DOHH2 (cell line): ENCODE measurements around the gene RAPGEF3.

ENCODE experiments used
- H3F3A ChIP-seq: fragments of 200-600 bp; sonication (generic), shearing (Covaris generic); 2 replicates; pipeline ENCODE4 v1.6.0; 2016; ENCODE audit warnings: antibody characterized with exemption, mild to moderate bottlenecking; ENCODE audit not compliant: control insufficient read depth, insufficient read depth
- H3K27ac ChIP-seq: fragments of 200-600 bp; sonication (generic); 2 replicates; pipeline ENCODE4 v1.5.1; 2014; ENCODE audit warnings: low read depth, mild to moderate bottlenecking, low read length, moderate library complexity
- H3K27me3 ChIP-seq: fragments of 200-600 bp; sonication (generic); 2 replicates; pipeline ENCODE4 v1.6.1; 2014; ENCODE audit warnings: mild to moderate bottlenecking, low read length, mixed read lengths; ENCODE audit not compliant: control insufficient read depth
- H3K36me3 ChIP-seq: fragments of 200-600 bp; sonication (generic); 2 replicates; pipeline ENCODE4 v1.6.1; 2014; ENCODE audit warnings: mild to moderate bottlenecking, low read length, moderate library complexity, mixed read lengths; ENCODE audit not compliant: control insufficient read depth
- H3K4me1 ChIP-seq: fragments of 200-600 bp; sonication (generic); 2 replicates; pipeline ENCODE4 v1.6.1; 2014; ENCODE audit warnings: mild to moderate bottlenecking, low read length, mixed read lengths; ENCODE audit not compliant: control insufficient read depth
- H3K4me2 ChIP-seq: fragments of 200-600 bp; sonication (generic); 2 replicates; pipeline ENCODE4 v1.6.0; 2014; ENCODE audit warnings: mild to moderate bottlenecking, low read length, moderate library complexity
- H3K4me3 ChIP-seq: fragments of 200-600 bp; sonication (generic); 2 replicates; pipeline ENCODE4 v1.5.1; 2014; ENCODE audit warnings: mild to moderate bottlenecking, low read length, mixed read lengths
- H3K79me2 ChIP-seq: fragments of 200-600 bp; sonication (generic); 2 replicates; pipeline ENCODE4 v1.6.1; 2014; ENCODE audit warnings: mild to moderate bottlenecking, low read length, mixed read lengths; ENCODE audit not compliant: control insufficient read depth
- H3K9me2 ChIP-seq: fragments of 200-600 bp; sonication (generic); replicated peaks from 2 replicates; pipeline ENCODE4 v1.6.1; 2014; ENCODE audit warnings: mild to moderate bottlenecking, low read length, mixed read lengths; ENCODE audit not compliant: control insufficient read depth
- H3K9me3 ChIP-seq: fragments of 200-600 bp; sonication (generic); 2 replicates; pipeline ENCODE4 v1.6.1; 2014; ENCODE audit warnings: antibody characterized with exemption, low read length, mixed read lengths; ENCODE audit not compliant: control insufficient read depth, insufficient read depth
- H4K20me1 ChIP-seq: fragments of 200-600 bp; sonication (generic); 2 replicates; pipeline ENCODE4 v1.6.0; 2014; ENCODE audit warnings: low read depth, mild to moderate bottlenecking, antibody characterized with exemption, low read length, moderate library complexity; ENCODE audit not compliant: control insufficient read depth, insufficient read depth
- EZH2phosphoT487 ChIP-seq: fragments of 200-600 bp; sonication (generic); IDR thresholded peaks from 2 replicates; pipeline ENCODE4 v1.6.1; 2017; ENCODE audit warnings: borderline replicate concordance, mild to moderate bottlenecking, antibody characterized with exemption, low read length, moderate library complexity, mixed read lengths
- TF ChIP-seq, protein P1 (sequence below): fragments of 200-600 bp; sonication (generic); IDR thresholded peaks from one replicate; pipeline ENCODE4 v1.5.1; 2014; ENCODE audit warnings: antibody characterized with exemption, mild to moderate bottlenecking, low read depth, low read length; ENCODE audit not compliant: poor library complexity, severe bottlenecking

Gene RAPGEF3

DNA sequence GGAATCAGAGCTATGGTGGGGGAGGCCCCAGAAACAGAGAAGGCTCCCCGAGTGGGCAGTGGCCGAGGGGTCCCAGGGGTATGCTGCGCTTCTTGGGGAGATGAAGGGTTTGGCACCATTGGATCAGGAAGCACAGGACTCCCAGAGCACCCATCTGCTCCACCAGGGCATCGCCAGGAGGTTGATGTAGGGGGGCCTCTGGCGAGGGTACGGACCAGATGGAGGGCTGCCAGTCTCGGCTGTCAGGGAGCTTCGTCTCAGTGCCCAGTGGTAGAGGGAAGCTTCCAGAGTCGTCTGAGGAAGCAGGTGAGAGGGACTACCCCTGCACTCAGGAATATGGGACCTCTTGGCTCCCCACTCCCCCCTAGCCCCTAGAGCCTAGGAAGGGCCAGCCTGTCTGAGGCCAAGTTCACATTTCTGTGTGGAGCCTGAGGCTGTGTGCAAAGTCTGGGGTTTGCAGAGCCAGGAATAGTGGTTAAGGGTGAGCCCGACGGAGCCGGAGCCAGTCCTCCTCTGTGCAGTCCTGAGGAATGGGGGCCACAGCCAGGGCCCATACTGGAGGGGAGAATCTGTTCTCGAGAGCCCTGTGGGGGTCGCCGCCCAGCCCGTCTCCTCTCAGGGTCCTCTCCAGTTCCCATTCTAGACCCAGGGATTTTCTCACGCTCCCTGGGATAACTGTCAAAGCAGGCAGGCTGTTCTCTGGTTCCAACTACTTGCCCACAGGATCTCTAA lies 24.5 kb upstream of the RAPGEF3 start:
- Histone ChIP-seq H3K4me3 (no peak overlapping the region), H3K4me1 (peaks cover 13% of the 10 kb centered on the region), H4K20me1 (no peaks in the 10 kb centered on the region), H3K9me3 (no peaks in the 10 kb centered on the region), H3K36me3 (peaks cover 67% of the 10 kb centered on the region), H3F3A (peaks cover 10% of the 10 kb centered on the region), H3K79me2 (no peaks in the 10 kb centered on the region), H3K27me3 (no peaks in the 10 kb centered on the region), H3K4me2 (no peak overlapping the region), H3K27ac (no peak overlapping the region), H3K9me2 (no peaks in the 10 kb centered on the region)
- TF ChIP-seq, protein P1, sequence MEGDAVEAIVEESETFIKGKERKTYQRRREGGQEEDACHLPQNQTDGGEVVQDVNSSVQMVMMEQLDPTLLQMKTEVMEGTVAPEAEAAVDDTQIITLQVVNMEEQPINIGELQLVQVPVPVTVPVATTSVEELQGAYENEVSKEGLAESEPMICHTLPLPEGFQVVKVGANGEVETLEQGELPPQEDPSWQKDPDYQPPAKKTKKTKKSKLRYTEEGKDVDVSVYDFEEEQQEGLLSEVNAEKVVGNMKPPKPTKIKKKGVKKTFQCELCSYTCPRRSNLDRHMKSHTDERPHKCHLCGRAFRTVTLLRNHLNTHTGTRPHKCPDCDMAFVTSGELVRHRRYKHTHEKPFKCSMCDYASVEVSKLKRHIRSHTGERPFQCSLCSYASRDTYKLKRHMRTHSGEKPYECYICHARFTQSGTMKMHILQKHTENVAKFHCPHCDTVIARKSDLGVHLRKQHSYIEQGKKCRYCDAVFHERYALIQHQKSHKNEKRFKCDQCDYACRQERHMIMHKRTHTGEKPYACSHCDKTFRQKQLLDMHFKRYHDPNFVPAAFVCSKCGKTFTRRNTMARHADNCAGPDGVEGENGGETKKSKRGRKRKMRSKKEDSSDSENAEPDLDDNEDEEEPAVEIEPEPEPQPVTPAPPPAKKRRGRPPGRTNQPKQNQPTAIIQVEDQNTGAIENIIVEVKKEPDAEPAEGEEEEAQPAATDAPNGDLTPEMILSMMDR: no peak
- no peak for TF ChIP-seq EZH2phosphoT487

- Histone ChIP-seq H3K4me3 (no peak overlapping the region), H3K9me2 (no peaks in the 10 kb centered on the region), H3F3A (peaks cover 10% of the 10 kb centered on the region), H3K4me1 (peaks cover 21% of the 10 kb centered on the region), H3K9me3 (no peaks in the 10 kb centered on the region), H4K20me1 (no peaks in the 10 kb centered on the region), H3K27me3 (no peaks in the 10 kb centered on the region), H3K27ac (no peak overlapping the region), H3K4me2 (no peak overlapping the region), H3K36me3 (peaks cover 59% of the 10 kb centered on the region), H3K79me2 (no peaks in the 10 kb centered on the region)
- TF ChIP-seq, protein P1: no peak
- TF ChIP-seq EZH2phosphoT487: no peak
These were observed 23.7 kb upstream of the RAPGEF3 start for GRCh38 chr12:47782372-47782770.

GRCh38 chr12:47781479-47782371 lies 23.0 kb upstream of the RAPGEF3 start:
- peaks cover 24% of the 10 kb centered on the region for H3K4me1 ChIP-seq
- no peak overlapping the region for H3K4me3 ChIP-seq
- no peak for TF ChIP-seq EZH2phosphoT487
- TF ChIP-seq, protein P1: no peak
- no peaks in the 10 kb centered on the region for H3K9me2 ChIP-seq
- no peaks in the 10 kb centered on the region for H4K20me1 ChIP-seq
- H3K27ac ChIP-seq: no peak overlapping the region; the same call in 1 of the 2 replicates
- H3K27me3 ChIP-seq: no peaks in the 10 kb centered on the region
- no peaks in the 10 kb centered on the region for H3K9me3 ChIP-seq
- H3K4me2 ChIP-seq: no peak overlapping the region
- H3K79me2 ChIP-seq: no peaks in the 10 kb centered on the region
- peaks cover 52% of the 10 kb centered on the region for H3K36me3 ChIP-seq
- peaks cover 10% of the 10 kb centered on the region for H3F3A ChIP-seq
